Vagina (tissue), 2 donors: Measurements from ENCODE around the gene ZRSR2. TPM values are rescaled to one million over a fixed set of nuclear protein-coding genes. Genes with fewer than 3 reads are reported as not detected.

Source experiments
- DNase-seq, 2 donors: peaks; one replicate each; pipeline ENCODE4 v3.0.0-alpha.2; 2017; ENCODE audit errors: extremely low spot score in 2 of 2
- H3K27ac ChIP-seq: fragments of 200-600 bp; sonication (generic); one replicate; pipeline ENCODE4 v1.5.1; 2019
- H3K27me3 ChIP-seq: fragments of 200-600 bp; sonication (generic); one replicate; pipeline ENCODE4 v1.5.1; 2019
- H3K36me3 ChIP-seq, 2 donors: fragments of 200-600 bp; sonication (generic); one replicate each; pipeline ENCODE4 v1.5.1; 2017 to 2019
- H3K4me1 ChIP-seq: fragments of 200-600 bp; sonication (generic); one replicate; pipeline ENCODE4 v1.5.1; 2019
- H3K4me3 ChIP-seq, 2 donors: fragments of 200-600 bp; sonication (generic); 1 replicate in 1 of 2; 2 replicates in 1 of 2; pipeline ENCODE4 v1.5.1; 2016 to 2019
- H3K9me3 ChIP-seq: fragments of 200-600 bp; sonication (generic); one replicate; pipeline ENCODE4 v1.5.1; 2019
- CTCF ChIP-seq, 3 experiments: fragments of 450-650 bp in 2 of 3; fragments of 200-600 bp in 1 of 3; sonication (generic) in 1 of 3; IDR thresholded peaks; one replicate each; pipeline ENCODE4 v1.5.1; 2017 to 2019; ENCODE audit warnings: antibody characterized with exemption in 3 of 3, mild to moderate bottlenecking in 2 of 3, moderate library complexity in 2 of 3
- POLR2A ChIP-seq, 2 donors: fragments of 450-650 bp; IDR thresholded peaks; one replicate each; pipeline ENCODE4 v1.6.1; 2017; ENCODE audit warnings: antibody characterized with exemption in 2 of 2, mild to moderate bottlenecking in 2 of 2, moderate library complexity in 2 of 2
- POLR2AphosphoS5 ChIP-seq, 2 donors: sonication (generic); formaldehyde crosslinking; IDR thresholded peaks; one replicate each; pipeline ENCODE4 v1.9.0; 2017; ENCODE audit warnings: antibody characterized with exemption in 2 of 2, mild to moderate bottlenecking in 2 of 2, low read depth in 1 of 2; ENCODE audit not compliant: insufficient read depth in 1 of 2
- intact Hi-C: fragments of 100-400 bp; cut with DNase I; formaldehyde crosslinking; loops from one replicate; pipeline ENCODE4 v1.15.1; 2023
- total RNA-seq: library from RNA; depleted of rRNA; stranded (reverse); fragments of >200 nt; gene quantifications from one replicate; pipeline ENCODE4 v1.2.3, GENCODE V29; 2016

ZRSR2 gene
- total RNA-seq, 1 donor from 2014 or later = 12.5 TPM

DNA sequence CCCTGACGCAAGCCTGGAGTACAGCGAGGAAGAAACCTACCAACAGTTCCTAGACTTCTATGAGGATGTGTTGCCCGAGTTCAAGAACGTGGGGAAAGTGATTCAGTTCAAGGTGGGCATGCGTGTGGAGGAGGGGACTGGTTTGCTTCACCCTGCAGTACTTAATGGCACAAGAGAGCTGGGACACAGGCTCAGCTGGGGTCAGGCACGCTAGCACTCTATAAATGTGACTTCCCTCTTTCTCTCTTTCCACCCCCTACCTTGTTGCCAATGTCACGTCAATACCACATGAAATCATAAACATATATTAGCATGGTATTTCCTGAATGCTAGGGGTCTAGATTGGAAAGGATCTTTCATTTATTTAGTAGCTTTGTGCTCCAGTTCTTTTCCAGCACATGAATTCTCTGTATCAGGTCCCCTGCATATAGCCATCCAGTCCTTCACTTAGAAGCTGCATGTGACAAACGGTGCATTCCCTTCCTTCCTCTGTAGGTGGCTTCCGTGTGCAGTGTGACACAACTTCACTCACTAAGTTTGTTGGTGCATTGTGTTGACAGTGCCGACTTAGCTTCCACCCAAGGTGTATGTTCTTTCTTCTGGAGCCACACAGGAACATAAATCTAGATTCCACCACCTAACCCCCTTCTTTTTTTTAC lies 25.6 kb downstream of the ZRSR2 start:
- intact Hi-C loops = no loop called here
- no peaks in the 10 kb centered on the region for H3K4me1 ChIP-seq

GRCh38 chrX:15816438-15816809 lies 26.1 kb downstream of the ZRSR2 start:
- H3K4me3 ChIP-seq = no peak overlapping the region
- H3K4me1 ChIP-seq = no peaks in the 10 kb centered on the region
- no peak for DNase-seq
- H3K27me3 ChIP-seq = no peaks in the 10 kb centered on the region
- TF ChIP-seq CTCF (IDR thresholded peaks at IDR 0.05) (no peak), POLR2AphosphoS5 (IDR thresholded peaks at IDR 0.05; ENCODE audit: insufficient read depth in 1 of 2, low read depth in 1 of 2) (no peak), POLR2A (IDR thresholded peaks at IDR 0.05) (no peak)
- peaks cover 0 to 51% of the 10 kb centered on the region in 2 donors for H3K36me3 ChIP-seq
- intact Hi-C loops = no loop called here
- H3K27ac ChIP-seq = no peak overlapping the region
- no peaks in the 10 kb centered on the region for H3K9me3 ChIP-seq

More for the DNA sequence above, 25.6 kb downstream of the ZRSR2 start:
- TF ChIP-seq POLR2AphosphoS5 (IDR thresholded peaks at IDR 0.05; ENCODE audit: insufficient read depth in 1 of 2, low read depth in 1 of 2) = no peak
- TF ChIP-seq POLR2A (IDR thresholded peaks at IDR 0.05) = no peak
- DNase-seq = no peak
- Histone ChIP-seq H3K27me3 (no peaks in the 10 kb centered on the region), H3K36me3 (peaks cover 0 to 52% of the 10 kb centered on the region in 2 donors), H3K9me3 (no peaks in the 10 kb centered on the region), H3K27ac (no peak overlapping the region), H3K4me3 (no peak overlapping the region)

DNA sequence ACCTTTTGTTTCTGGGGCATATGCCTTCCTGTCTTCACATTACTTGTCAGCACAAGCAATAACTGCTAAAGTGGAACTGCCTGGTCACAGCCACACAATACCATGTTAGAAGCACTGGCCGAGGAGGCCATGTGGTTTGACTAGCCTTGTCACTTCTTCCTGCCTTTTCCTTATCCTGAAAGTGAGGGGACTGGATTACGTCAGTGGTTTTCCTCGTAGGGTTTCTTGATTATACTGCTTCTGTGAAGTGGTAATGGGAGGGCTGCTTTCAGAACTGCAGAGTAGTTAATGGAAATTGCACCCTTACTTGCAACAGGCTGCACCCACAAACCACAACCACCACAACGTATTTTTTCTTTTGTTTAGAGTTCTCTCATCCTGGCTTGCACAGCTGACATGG lies 26.6 kb downstream of the ZRSR2 start:
- Histone ChIP-seq H3K9me3 (no peaks in the 10 kb centered on the region), H3K36me3 (peaks cover 0 to 54% of the 10 kb centered on the region in 2 donors), H3K4me3 (no peak overlapping the region), H3K27ac (no peak overlapping the region), H3K4me1 (no peaks in the 10 kb centered on the region), H3K27me3 (no peaks in the 10 kb centered on the region)
- no peak for TF ChIP-seq CTCF (IDR thresholded peaks at IDR 0.05)
- no peak for TF ChIP-seq POLR2A (IDR thresholded peaks at IDR 0.05)
- TF ChIP-seq POLR2AphosphoS5 (IDR thresholded peaks at IDR 0.05; ENCODE audit: insufficient read depth in 1 of 2, low read depth in 1 of 2) = no peak
- intact Hi-C loops = no loop called here
- no peak for DNase-seq

GRCh38 chrX:15820106-15821073 lies 30.1 kb downstream of the ZRSR2 start:
- Histone ChIP-seq H3K27ac (no peak overlapping the region), H3K4me1 (no peaks in the 10 kb centered on the region), H3K9me3 (no peaks in the 10 kb centered on the region), H3K27me3 (no peaks in the 10 kb centered on the region), H3K36me3 (peaks cover 0 to 53% of the 10 kb centered on the region in 2 donors), H3K4me3 (no peak overlapping the region)
- intact Hi-C loops = no loop called here
- no peak for TF ChIP-seq POLR2AphosphoS5 (IDR thresholded peaks at IDR 0.05; ENCODE audit: insufficient read depth in 1 of 2, low read depth in 1 of 2)
- TF ChIP-seq CTCF (IDR thresholded peaks at IDR 0.05) = no peak
- TF ChIP-seq POLR2A (IDR thresholded peaks at IDR 0.05) = no peak
- no peak for DNase-seq

GRCh38 chrX:15822922-15823321 lies 32.6 kb downstream of the ZRSR2 start:
- no peak for TF ChIP-seq POLR2A (IDR thresholded peaks at IDR 0.05)
- TF ChIP-seq POLR2AphosphoS5 (IDR thresholded peaks at IDR 0.05; ENCODE audit: insufficient read depth in 1 of 2, low read depth in 1 of 2) = no peak
- no peak for TF ChIP-seq CTCF (IDR thresholded peaks at IDR 0.05)
- Histone ChIP-seq H3K4me3 (no peak overlapping the region), H3K9me3 (no peaks in the 10 kb centered on the region), H3K4me1 (no peaks in the 10 kb centered on the region), H3K27ac (no peak overlapping the region), H3K36me3 (peaks cover 0 to 31% of the 10 kb centered on the region in 2 donors), H3K27me3 (no peaks in the 10 kb centered on the region)
- no peak for DNase-seq
- intact Hi-C loops = no loop called here
